ENCODE data around the gene NUBPL.

- TF ChIP-seq CTCF (IDR thresholded peaks at IDR 0.05; ENCODE audit: low read depth, low read length) (no peak), POLR2A (IDR thresholded peaks at IDR 0.05; ENCODE audit: extremely low read depth, insufficient read length) (no peak)
Observed at GRCh38 chr14:31895206-31895605, 334.0 kb downstream of the NUBPL start.
